Gastrocnemius medialis (tissue), 4 donors: ENCODE data around the gene PSMD13. TPM values are rescaled to one million over a fixed set of nuclear protein-coding genes. Genes with fewer than 3 reads are reported as not detected.
A peak's percentile ranks its signal among the peaks of the same experiment; 100 is the strongest.

Source experiments
- ATAC-seq, 2 donors: fragments of 150-250 bp; one replicate each; pipeline ENCODE4 v1.9.1; 2016
- DNase-seq, 2 donors: peaks; one replicate each; pipeline ENCODE4 v3.0.0-alpha.2; 2019
- H3K27ac ChIP-seq, 4 donors: fragments of 200-600 bp; sonication (generic); 1 replicate in 1 of 4; 2 replicates in 3 of 4; pipeline ENCODE4 v1.5.1; 2016 to 2018; ENCODE audit warnings: mild to moderate bottlenecking in 2 of 4, moderate library complexity in 1 of 4
- H3K27me3 ChIP-seq, 3 donors: fragments of 200-600 bp; sonication (generic) in 2 of 3; 1 replicate in 1 of 3; 2 replicates in 2 of 3; pipeline versions ENCODE4 v1.5.1 to v1.6.0; 2016 to 2019; ENCODE audit warnings: mild to moderate bottlenecking in 1 of 3, moderate library complexity in 1 of 3
- H3K36me3 ChIP-seq, 2 donors: fragments of 200-600 bp; sonication (generic) in 1 of 2; one replicate each; pipeline ENCODE4 v1.5.1; 2017 to 2018
- H3K4me1 ChIP-seq, 2 donors: fragments of 200-600 bp; sonication (generic) in 1 of 2; one replicate each; pipeline ENCODE4 v1.5.1; 2016 to 2017; ENCODE audit warnings: mild to moderate bottlenecking in 2 of 2
- H3K4me3 ChIP-seq, 4 donors: fragments of 200-600 bp; sonication (generic) in 3 of 4; 1 replicate in 1 of 4; 2 replicates in 3 of 4; pipeline ENCODE4 v1.5.1; 2016 to 2019; ENCODE audit warnings: mild to moderate bottlenecking in 2 of 4
- H3K9me3 ChIP-seq, 3 donors: fragments of 200-600 bp; sonication (generic) in 2 of 3; 1 replicate in 1 of 3; 2 replicates in 2 of 3; pipeline ENCODE4 v1.5.1; 2016 to 2019
- POLR2A ChIP-seq, 2 donors: fragments of 450-650 bp; IDR thresholded peaks; one replicate each; pipeline ENCODE4 v1.6.1; 2017; ENCODE audit warnings: antibody characterized with exemption in 2 of 2, mild to moderate bottlenecking in 2 of 2, moderate library complexity in 2 of 2
- in situ Hi-C, 4 donors: fragments of 200-750 bp; cut with MboI; loops; one replicate each; pipeline versions ENCODE4 v1.15.0 to v1.8.0; 2017; ENCODE audit warnings: low sequenced_read_pairs in 4 of 4
- intact Hi-C: fragments of 100-400 bp; cut with DNase I; formaldehyde crosslinking; loops from one replicate; pipeline ENCODE4 v1.15.1; 2023; ENCODE audit warnings: low total_unique reads
- total RNA-seq, 4 donors: library from RNA; depleted of rRNA; stranded (reverse); fragments of >200 nt; gene quantifications; one replicate each; pipeline versions ENCODE4 v1.1.0 to v1.2.3, GENCODE V29; 2016
- TF ChIP-seq, protein P1 (sequence below), 5 experiments: fragments of 450-650 bp in 3 of 5; fragments of 200-600 bp in 2 of 5; sonication (generic) in 2 of 5; IDR thresholded peaks in 4 of 5; conservative IDR thresholded peaks in 1 of 5; 1 replicate in 4 of 5; 2 replicates in 1 of 5; pipeline ENCODE4 v1.5.1; 2016 to 2019; ENCODE audit warnings: antibody characterized with exemption in 5 of 5, mild to moderate bottlenecking in 3 of 5, moderate library complexity in 3 of 5

The PSMD13 gene
- total RNA-seq, 4 donors from 2014 or later, result 128 to 189 (median 163) TPM

- no peaks in the 10 kb centered on the region for H3K4me1 ChIP-seq
- no peak for TF ChIP-seq POLR2A (IDR thresholded peaks at IDR 0.05)
- TF ChIP-seq, protein P1, sequence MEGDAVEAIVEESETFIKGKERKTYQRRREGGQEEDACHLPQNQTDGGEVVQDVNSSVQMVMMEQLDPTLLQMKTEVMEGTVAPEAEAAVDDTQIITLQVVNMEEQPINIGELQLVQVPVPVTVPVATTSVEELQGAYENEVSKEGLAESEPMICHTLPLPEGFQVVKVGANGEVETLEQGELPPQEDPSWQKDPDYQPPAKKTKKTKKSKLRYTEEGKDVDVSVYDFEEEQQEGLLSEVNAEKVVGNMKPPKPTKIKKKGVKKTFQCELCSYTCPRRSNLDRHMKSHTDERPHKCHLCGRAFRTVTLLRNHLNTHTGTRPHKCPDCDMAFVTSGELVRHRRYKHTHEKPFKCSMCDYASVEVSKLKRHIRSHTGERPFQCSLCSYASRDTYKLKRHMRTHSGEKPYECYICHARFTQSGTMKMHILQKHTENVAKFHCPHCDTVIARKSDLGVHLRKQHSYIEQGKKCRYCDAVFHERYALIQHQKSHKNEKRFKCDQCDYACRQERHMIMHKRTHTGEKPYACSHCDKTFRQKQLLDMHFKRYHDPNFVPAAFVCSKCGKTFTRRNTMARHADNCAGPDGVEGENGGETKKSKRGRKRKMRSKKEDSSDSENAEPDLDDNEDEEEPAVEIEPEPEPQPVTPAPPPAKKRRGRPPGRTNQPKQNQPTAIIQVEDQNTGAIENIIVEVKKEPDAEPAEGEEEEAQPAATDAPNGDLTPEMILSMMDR (IDR thresholded peaks at IDR 0.05 in 4 of 5, conservative IDR thresholded peaks at IDR 0.05 in 1 of 5), result no peak
- peaks cover 19 to 27% (median 20%) of the 10 kb centered on the region in 3 donors for H3K27me3 ChIP-seq
- intact Hi-C loops (loop anchor here (5.0 kb wide), 1 partner anchor 52 kb away; the partner anchor contains the start of genes PSMD13 and SIRT3), in situ Hi-C loops (no loop called here)
- H3K9me3 ChIP-seq, result no peaks in the 10 kb centered on the region
- DNase-seq, result peak in 1 of 2 donors; percentile 8
- H3K4me3 ChIP-seq, result peak overlapping the region; percentile 41 to 59 (median 56)
- H3K36me3 ChIP-seq, result no peaks in the 10 kb centered on the region
- H3K27ac ChIP-seq, result peak overlapping the region in 3 of 4 donors; percentile 47 to 58 (median 55)
- ATAC-seq, result no peak
Observed at GRCh38 chr11:289398-289711, 52.6 kb downstream of the PSMD13 start.

- Histone ChIP-seq H3K4me1 (no peaks in the 10 kb centered on the region), H3K9me3 (no peaks in the 10 kb centered on the region), H3K27ac (peak overlapping the region in 3 of 4 donors; percentile 47 to 58 (median 55)), H3K27me3 (peaks cover 14 to 21% (median 19%) of the 10 kb centered on the region in 3 donors), H3K4me3 (peak overlapping the region; percentile 41 to 59 (median 56)), H3K36me3 (no peaks in the 10 kb centered on the region)
- DNase-seq (no peak), ATAC-seq (no peak)
- intact Hi-C loops (loop anchor here (5.0 kb wide), 1 partner anchor 53 kb away; the partner anchor contains the start of genes PSMD13 and SIRT3), in situ Hi-C loops (no loop called here)
- TF ChIP-seq, protein P1 (IDR thresholded peaks at IDR 0.05 in 4 of 5, conservative IDR thresholded peaks at IDR 0.05 in 1 of 5), result no peak
- TF ChIP-seq POLR2A (IDR thresholded peaks at IDR 0.05), result no peak
Observed at GRCh38 chr11:289712-290620, 53.2 kb downstream of the PSMD13 start.

DNA sequence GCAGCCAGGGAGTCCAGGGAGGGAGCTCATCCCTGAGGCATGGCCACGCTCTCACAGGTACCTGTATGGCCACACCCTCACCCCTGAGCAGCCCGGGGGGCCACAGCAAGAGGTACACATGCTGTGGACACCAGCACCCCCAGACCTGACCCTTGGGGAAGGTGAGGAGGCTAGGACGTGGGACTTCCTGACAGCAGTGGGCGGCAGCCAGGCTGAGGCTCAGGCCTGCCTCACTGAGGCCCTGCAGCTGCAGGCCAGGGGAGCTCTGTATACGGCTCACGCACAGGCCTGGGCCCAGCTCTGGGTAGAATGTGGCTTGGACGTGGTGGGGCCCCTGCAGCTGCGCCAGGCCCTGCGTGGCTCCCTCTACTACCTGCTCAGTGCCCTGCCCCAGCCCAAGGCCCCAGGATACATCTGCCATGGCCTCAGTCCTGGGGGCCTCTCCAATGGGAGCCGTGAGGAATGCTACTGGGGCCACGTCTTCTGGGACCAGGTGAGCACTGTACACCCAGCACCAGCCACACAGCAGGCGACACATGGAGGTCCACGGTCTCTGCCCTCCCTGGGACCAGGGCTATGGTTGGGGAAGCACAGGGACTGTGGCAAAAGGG is 54.0 kb downstream of the PSMD13 start:
- TF ChIP-seq, protein P1 (IDR thresholded peaks at IDR 0.05 in 4 of 5, conservative IDR thresholded peaks at IDR 0.05 in 1 of 5), result no peak
- no peak for TF ChIP-seq POLR2A (IDR thresholded peaks at IDR 0.05)
- H3K27me3 ChIP-seq, result peaks cover 12 to 20% (median 17%) of the 10 kb centered on the region in 3 donors
- no peak overlapping the region for H3K4me3 ChIP-seq
- no peaks in the 10 kb centered on the region for H3K36me3 ChIP-seq
- DNase-seq (no peak), ATAC-seq (no peak)
- intact Hi-C loops, result no loop called here
- in situ Hi-C loops, result no loop called here
- no peak overlapping the region for H3K27ac ChIP-seq
- no peaks in the 10 kb centered on the region for H3K9me3 ChIP-seq
- no peaks in the 10 kb centered on the region for H3K4me1 ChIP-seq

- no peak for DNase-seq
- TF ChIP-seq, protein P1 (IDR thresholded peaks at IDR 0.05 in 4 of 5, conservative IDR thresholded peaks at IDR 0.05 in 1 of 5), result no peak
- no peak for TF ChIP-seq POLR2A (IDR thresholded peaks at IDR 0.05)
- peaks cover 9 to 20% (median 12%) of the 10 kb centered on the region in 3 donors for H3K27me3 ChIP-seq
- in situ Hi-C loops (no loop called here), intact Hi-C loops (no loop called here)
- ATAC-seq, result no peak
- no peaks in the 10 kb centered on the region for H3K9me3 ChIP-seq
- H3K4me1 ChIP-seq, result no peaks in the 10 kb centered on the region
- no peaks in the 10 kb centered on the region for H3K36me3 ChIP-seq
- no peak overlapping the region for H3K4me3 ChIP-seq
- no peak overlapping the region for H3K27ac ChIP-seq
Observed at GRCh38 chr11:291281-292210, 54.8 kb downstream of the PSMD13 start.
